ENCODE data around the gene ZNF750. TPM values are rescaled to one million over a fixed set of nuclear protein-coding genes. Genes with fewer than 3 reads are reported as not detected.

The ZNF750 gene
- total and polyA plus RNA-seq, 2 of the 13 experiments (the other 11 are each of a cell fraction or from before 2014, with no cell fraction given) = not detected

DNA sequence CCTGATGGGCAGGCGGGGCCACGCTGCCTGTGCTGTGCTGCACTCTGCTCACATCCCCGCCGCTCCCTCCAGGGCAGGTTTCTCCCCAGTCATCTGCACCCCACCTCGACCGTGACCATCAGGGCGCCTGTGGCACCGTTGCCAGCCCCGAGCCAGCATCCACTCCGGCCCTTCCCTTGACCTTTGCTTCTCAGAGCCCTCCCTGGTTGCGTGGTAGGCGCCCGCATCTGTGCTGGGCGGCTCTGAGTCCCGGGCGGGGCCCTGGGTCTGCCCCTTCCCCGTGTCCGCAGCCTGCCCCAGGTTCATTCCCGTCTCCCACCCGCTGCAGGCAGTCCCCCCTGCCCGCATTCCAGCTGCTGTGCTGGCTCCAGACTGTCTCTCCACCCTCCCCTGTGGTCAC is 33.2 kb downstream of the ZNF750 start:
- DNase-seq (ENCODE audit: low spot score) (no peak), ATAC-seq (no peak), FAIRE-seq (no peak)
- H3K4me3 ChIP-seq (replicated peaks in 1 of 3; ENCODE audit: insufficient read depth in 1 of 3, low read depth in 2 of 3, low read length in 3 of 3) = no peak overlapping the region
- H3K4me1 ChIP-seq (ENCODE audit: insufficient read depth, low read length) = no peaks in the 10 kb centered on the region
- H3K27me3 ChIP-seq (ENCODE audit: control insufficient read depth in 1 of 2, insufficient read depth in 2 of 2, low read length in 2 of 2) = no peaks in the 10 kb centered on the region
- no peaks in the 10 kb centered on the region for H3K9me3 ChIP-seq (ENCODE audit: low read length)
- in situ Hi-C loops (cut with HindIII; ENCODE audit: extremely low pct_ligation_motif_present, low pct_unique_long_range_greater_than_20kb) (no loop called here), intact Hi-C loops (cut with micrococcal nuclease; ENCODE audit: unreplicated experiment) (no loop called here)
- no peaks in the 10 kb centered on the region for H3K79me2 ChIP-seq (ENCODE audit: insufficient read depth, low read length)
- BruUV-seq (replicated peaks) = no TSS peak
- peaks cover 29 to 44% of the 10 kb centered on the region in 2 experiments; a peak in 4 of 5 replicates for H3K36me3 ChIP-seq (replicated peaks in 1 of 2; ENCODE audit: control insufficient read depth in 1 of 2, insufficient read depth in 2 of 2, low read length in 2 of 2)
- ChIA-PET CTCF (ENCODE audit: low intra/inter-chr PET ratio, low total read pairs) (no interaction called here), POLR2A (no interaction called here)
- H4K20me1 ChIP-seq (ENCODE audit: insufficient read depth, low read length) = no peaks in the 10 kb centered on the region
- no peak overlapping the region for H2AFZ ChIP-seq (ENCODE audit: low read length)
- no peak overlapping the region for H3K27ac ChIP-seq (ENCODE audit: extremely low read length, insufficient read depth, low read length)
- WGBS (ENCODE audit: low lambda C conversion rate) = 97% methylated on average over 21 of the region's 21 CpGs
- H3K9ac ChIP-seq (ENCODE audit: insufficient read depth, low read depth, low read length) = no peak overlapping the region
- H3K4me2 ChIP-seq (ENCODE audit: low read depth, low read length) = no peak overlapping the region
- TF ChIP-seq MIXL1 (CRISPR knock-in tag; IDR thresholded peaks at IDR 0.05) (no peak), RBM39 (IDR thresholded peaks at IDR 0.05; ENCODE audit: low read depth, low read length, poor library complexity, severe bottlenecking) (no peak), GZF1 (CRISPR knock-in tag; IDR thresholded peaks at IDR 0.05) (no peak), E2F2 (CRISPR knock-in tag; IDR thresholded peaks at IDR 0.05; ENCODE audit: borderline replicate concordance) (no peak), XRCC5 (optimal IDR thresholded peaks at IDR 0.05; ENCODE audit: low read length) (no peak), AHDC1 (CRISPR knock-in tag; IDR thresholded peaks at IDR 0.05; ENCODE audit: borderline replicate concordance) (no peak), ZBTB46 (CRISPR knock-in tag; IDR thresholded peaks at IDR 0.05; ENCODE audit: borderline replicate concordance) (no peak), ZNF496 (CRISPR knock-in tag; IDR thresholded peaks at IDR 0.05; ENCODE audit: insufficient replicate concordance) (no peak), ZBTB25 (CRISPR knock-in tag; IDR thresholded peaks at IDR 0.05) (no peak), ZNF446 (CRISPR knock-in tag; IDR thresholded peaks at IDR 0.05) (no peak), CBX2 (IDR thresholded peaks at IDR 0.05; ENCODE audit: low read depth, low read length) (no peak), CBX2 (CRISPR knock-in tag; IDR thresholded peaks at IDR 0.05; ENCODE audit: low read depth) (no peak), SMC3 (IDR thresholded peaks at IDR 0.05; ENCODE audit: low read length) (no peak)
- TF ChIP-seq, protein P1, sequence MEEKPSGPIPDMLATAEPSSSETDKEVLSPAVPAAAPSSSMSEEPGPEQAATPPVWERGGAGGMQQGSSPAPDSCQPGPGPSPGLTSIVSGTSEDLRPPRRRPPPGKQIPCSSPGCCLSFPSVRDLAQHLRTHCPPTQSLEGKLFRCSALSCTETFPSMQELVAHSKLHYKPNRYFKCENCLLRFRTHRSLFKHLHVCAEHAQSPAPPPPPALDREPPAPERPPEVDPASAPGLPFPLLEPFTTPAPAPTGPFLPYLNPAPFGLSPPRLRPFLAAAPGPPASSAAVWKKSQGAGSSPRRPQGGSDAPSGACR (CRISPR knock-in tag; IDR thresholded peaks at IDR 0.05) = no peak
